H7 (cell line): ENCODE measurements around the gene BAZ2B. TPM values are rescaled to one million over a fixed set of nuclear protein-coding genes. Genes with fewer than 3 reads are reported as not detected.
"Not testable (repeated sequence)": the region's sequence is repeated elsewhere in the genome, so short reads cannot be mapped to it uniquely, and the experiment has no call there.

Source experiments
- DNase-seq: peaks from one replicate; pipeline ENCODE4 v3.0.0; 2012
- H3K27me3 ChIP-seq: 2 replicates; pipeline ENCODE4 v1.6.0; 2011; ENCODE audit warnings: mild to moderate bottlenecking, low read length; ENCODE audit not compliant: control insufficient read depth, insufficient read depth
- H3K36me3 ChIP-seq: replicated peaks from 2 replicates; pipeline ENCODE4 v1.5.1; 2011; ENCODE audit warnings: low read length; ENCODE audit not compliant: control insufficient read depth, insufficient read depth
- H3K4me3 ChIP-seq: 2 replicates; pipeline ENCODE4 v1.5.1; 2011; ENCODE audit warnings: low read depth, mild to moderate bottlenecking, control low read depth, low read length, moderate library complexity; ENCODE audit not compliant: insufficient read depth
- total RNA-seq: library from RNA; depleted of rRNA; stranded (reverse); fragments of >200 nt; shearing (Covaris generic); gene quantifications from 2 replicates; pipeline ENCODE4 v1.2.3, GENCODE V29; 2014

BAZ2B gene
- total RNA-seq, 1 experiment from 2014 or later, result 16.3 TPM

DNA sequence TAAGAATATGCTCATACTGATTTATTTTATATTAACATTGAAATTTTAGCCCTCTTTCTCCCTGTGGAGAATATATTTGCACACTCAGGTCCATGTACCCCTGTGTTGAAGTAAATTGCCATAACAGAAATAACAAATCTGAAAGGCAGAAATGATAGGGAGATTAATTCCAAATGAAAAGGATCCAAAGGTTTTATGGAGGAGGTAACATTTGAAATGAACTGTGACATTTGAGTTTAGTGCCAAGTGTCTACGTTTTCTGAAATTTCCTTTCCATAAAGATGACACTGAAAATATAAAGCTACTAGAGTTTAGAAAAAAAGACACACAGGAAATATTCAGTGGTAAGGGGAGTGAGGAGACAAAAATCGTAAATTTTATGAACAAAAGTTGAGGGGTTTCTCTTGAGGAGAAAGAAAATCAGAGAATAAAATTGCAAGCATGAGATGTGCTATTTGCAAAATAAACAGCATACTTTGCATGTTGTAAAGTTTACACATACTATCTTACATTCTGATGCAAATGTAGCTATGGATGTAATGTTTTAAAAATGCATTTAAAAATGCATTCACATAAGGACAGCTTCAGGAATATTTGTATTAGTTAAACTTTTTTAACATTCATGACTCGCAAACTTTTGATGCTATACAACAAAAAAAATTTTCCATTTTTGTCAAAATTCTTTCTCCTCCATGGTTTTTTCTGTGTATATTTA lies 69.5 kb downstream of the BAZ2B start:
- Histone ChIP-seq H3K4me3 (no peak overlapping the region), H3K36me3 (no peaks in the 10 kb centered on the region), H3K27me3 (no peaks in the 10 kb centered on the region)
- no peak for DNase-seq

- DNase-seq, result no peak
- no peaks in the 10 kb centered on the region for H3K36me3 ChIP-seq
- no peak overlapping the region for H3K4me3 ChIP-seq
- no peaks in the 10 kb centered on the region for H3K27me3 ChIP-seq
Observed at GRCh38 chr2:159546039-159546438, 70.3 kb downstream of the BAZ2B start.

DNA sequence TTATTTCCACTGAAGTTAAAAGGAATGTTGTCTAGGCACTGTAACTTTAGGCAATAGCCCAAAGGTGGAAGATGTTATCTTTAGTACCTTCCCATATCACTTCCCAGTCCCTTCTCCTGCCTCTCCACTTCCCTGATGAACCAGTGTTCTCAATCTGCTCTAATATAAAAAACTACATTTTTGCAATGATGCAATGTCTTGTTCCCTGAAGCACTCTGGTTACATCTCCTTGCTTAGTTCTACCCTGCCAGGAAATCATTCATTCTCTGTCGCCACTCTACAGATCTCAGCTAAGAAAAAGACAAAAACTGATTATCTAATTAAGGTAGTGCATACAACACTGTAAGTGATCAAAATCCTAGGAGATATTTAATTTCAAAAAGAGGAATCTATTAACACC lies 71.3 kb downstream of the BAZ2B start:
- Histone ChIP-seq H3K36me3 (no peaks in the 10 kb centered on the region), H3K27me3 (no peaks in the 10 kb centered on the region), H3K4me3 (no peak overlapping the region)
- no peak for DNase-seq

DNA sequence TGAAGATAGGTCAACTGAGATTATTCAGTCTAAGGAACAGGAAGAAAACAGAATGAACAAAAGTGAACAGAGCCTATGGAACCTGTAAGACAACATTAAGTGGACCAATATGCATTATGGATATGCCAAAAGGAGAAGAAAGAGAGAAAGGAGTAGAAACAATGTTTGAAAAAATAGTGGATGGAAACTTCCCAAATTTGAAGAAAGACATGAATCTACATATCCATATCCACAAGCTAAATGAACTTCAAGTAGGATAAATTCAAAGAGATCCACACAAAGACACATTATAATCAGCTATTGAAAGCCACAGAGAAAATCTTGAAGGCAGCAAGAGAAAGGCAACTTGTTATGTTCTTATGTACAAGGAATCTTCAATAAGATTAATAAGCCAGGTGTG lies 74.2 kb downstream of the BAZ2B start:
- no peak for DNase-seq
- Histone ChIP-seq H3K4me3 (no peak overlapping the region), H3K27me3 (no peaks in the 10 kb centered on the region), H3K36me3 (no peaks in the 10 kb centered on the region)

DNA sequence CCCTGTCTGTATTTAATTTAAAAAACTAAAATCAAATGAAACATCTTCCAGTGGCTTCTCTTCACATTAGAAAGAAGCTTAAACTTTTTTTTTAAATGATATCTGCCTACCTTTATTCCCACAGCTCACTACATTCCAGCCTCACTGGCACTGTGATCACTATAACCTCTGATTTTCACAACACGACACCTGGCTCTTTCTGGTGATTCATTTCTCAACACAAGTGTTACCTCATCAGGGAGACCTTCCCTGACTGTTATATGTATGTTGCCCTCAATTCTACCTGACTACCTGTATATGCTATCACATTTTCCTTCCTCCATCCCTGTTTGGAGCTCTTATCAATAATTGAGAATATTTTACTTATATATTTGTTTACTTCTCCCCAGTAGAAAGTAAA lies 76.6 kb downstream of the BAZ2B start:
- no peak for DNase-seq
- Histone ChIP-seq H3K27me3 (no peaks in the 10 kb centered on the region), H3K4me3 (no peak overlapping the region), H3K36me3 (no peaks in the 10 kb centered on the region)

GRCh38 chr2:159538801-159539200 lies 77.5 kb downstream of the BAZ2B start:
- H3K27me3 ChIP-seq, result no peaks in the 10 kb centered on the region
- H3K4me3 ChIP-seq, result no peak overlapping the region
- no peaks in the 10 kb centered on the region for H3K36me3 ChIP-seq
- DNase-seq, result no peak

- H3K36me3 ChIP-seq, result not testable (repeated sequence)
Observed at GRCh38 chr2:159535261-159535660, 81.1 kb downstream of the BAZ2B start.

DNA sequence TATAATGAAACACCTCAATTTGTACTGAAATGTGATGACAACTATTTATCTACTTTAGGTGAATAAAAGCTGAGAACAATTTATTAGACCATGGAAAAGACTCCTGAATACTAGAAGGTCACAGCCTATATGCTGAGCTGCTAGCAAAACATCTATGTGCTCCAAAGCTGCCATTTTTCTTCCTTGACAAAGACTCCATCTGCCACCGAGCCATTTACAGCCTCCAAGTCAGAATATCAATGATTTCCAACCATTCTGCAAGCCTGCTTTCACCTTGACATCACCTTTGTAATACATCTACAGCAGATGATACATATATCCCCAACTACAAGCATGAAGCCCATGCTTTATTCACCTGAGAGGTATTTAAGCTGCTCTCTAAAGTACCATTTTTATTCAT lies 84.9 kb downstream of the BAZ2B start:
- H3K36me3 ChIP-seq, result no peaks in the 10 kb centered on the region
- no peaks in the 10 kb centered on the region for H3K27me3 ChIP-seq
- H3K4me3 ChIP-seq, result no peak overlapping the region
- DNase-seq, result no peak

More at GRCh38 chr2:159535261-159535660, 81.1 kb downstream of the BAZ2B start:
- not testable (repeated sequence) for DNase-seq, H3K27me3 ChIP-seq, H3K4me3 ChIP-seq

DNA sequence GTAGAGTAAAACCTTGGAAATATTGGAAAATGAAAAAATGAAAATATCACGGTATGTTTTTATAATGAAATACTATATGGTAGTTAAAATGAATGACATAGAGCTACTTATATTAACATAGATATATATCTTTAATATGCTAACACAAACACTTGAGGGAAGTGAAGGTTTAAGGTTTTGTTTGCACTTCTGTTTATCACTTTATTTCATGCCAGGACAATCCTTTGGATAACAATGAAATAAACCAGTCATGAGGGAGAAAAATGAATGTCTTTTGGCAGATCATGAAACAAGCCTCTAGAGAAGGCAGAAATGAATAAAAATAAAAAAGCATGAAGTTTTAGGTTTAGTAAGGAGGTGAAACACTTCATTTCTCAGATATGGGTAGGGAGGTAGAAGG lies 89.9 kb downstream of the BAZ2B start:
- Histone ChIP-seq H3K4me3 (no peak overlapping the region), H3K27me3 (no peaks in the 10 kb centered on the region), H3K36me3 (no peaks in the 10 kb centered on the region)
- DNase-seq, result no peak

DNA sequence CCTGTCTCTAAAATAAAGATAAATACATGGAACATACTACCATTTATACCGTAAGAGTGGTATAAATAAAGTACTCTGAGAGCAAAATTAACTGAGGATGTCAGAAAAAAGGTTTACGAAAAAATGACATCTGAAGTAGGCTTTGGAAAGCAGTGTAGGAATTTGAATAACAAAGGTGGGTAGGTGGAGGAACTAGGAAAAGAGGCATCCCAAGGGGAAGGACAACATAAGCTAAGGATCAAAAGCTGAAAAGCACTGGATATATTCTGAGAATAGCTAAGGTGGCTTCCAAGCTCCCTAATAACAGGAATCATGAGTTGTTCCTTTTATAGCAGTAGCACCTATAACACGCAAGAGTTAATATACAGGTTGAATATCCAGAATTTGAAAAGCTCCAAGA lies 91.3 kb downstream of the BAZ2B start:
- no peaks in the 10 kb centered on the region for H3K36me3 ChIP-seq
- no peaks in the 10 kb centered on the region for H3K27me3 ChIP-seq
- DNase-seq, result no peak
- no peak overlapping the region for H3K4me3 ChIP-seq

DNA sequence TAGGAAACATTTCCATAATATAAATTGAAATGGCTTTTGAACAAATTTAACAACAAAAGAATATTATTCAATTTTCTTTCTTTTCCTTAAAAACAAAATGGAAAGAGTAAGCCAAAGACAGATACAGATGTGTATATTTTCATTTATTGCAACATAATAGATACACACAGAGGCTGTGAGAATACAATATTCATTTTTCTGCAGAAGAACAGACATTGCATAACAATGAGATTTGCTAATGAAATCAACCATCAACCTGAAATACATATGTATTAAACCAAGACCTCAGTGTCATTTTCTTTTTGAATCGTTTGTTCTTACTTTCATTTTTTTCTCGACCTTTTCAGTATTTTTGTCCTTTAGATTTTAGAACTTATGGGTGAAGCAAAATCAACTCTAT lies 95.1 kb downstream of the BAZ2B start:
- DNase-seq, result no peak
- Histone ChIP-seq H3K27me3 (no peaks in the 10 kb centered on the region), H3K4me3 (no peak overlapping the region), H3K36me3 (no peaks in the 10 kb centered on the region)

- Histone ChIP-seq H3K36me3 (no peaks in the 10 kb centered on the region), H3K27me3 (no peaks in the 10 kb centered on the region), H3K4me3 (no peak overlapping the region)
- DNase-seq, result no peak
Observed at GRCh38 chr2:159518321-159519005, 97.9 kb downstream of the BAZ2B start.

DNA sequence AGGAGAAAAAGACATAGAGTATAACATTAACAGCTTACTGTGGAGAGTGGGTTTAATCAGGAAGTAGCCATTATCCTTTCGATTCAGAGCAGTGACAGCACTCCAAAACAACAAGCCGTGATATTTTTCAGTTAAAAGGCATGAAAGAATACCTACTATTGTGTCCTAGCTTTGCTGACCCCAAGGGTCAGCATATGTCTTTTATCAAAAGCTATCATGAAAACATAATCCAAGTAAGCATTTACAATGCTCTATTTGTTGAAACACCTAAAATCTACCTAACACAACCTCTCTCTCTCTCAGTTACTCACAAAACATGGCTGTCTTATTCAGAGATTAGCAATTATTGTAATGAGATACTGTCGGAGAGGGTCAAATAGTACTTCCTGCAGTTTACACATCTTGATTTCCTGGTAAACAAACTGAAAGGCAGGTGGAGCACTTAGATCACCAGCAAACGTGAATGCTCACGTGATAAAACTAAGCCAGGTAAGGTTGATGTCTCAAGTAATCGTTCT lies 100.0 kb downstream of the BAZ2B start:
- no peak overlapping the region; the same call in 1 of the 2 replicates for H3K4me3 ChIP-seq
- peak; percentile 19 for DNase-seq
- no peaks in the 10 kb centered on the region for H3K27me3 ChIP-seq
- H3K36me3 ChIP-seq, result no peaks in the 10 kb centered on the region

DNA sequence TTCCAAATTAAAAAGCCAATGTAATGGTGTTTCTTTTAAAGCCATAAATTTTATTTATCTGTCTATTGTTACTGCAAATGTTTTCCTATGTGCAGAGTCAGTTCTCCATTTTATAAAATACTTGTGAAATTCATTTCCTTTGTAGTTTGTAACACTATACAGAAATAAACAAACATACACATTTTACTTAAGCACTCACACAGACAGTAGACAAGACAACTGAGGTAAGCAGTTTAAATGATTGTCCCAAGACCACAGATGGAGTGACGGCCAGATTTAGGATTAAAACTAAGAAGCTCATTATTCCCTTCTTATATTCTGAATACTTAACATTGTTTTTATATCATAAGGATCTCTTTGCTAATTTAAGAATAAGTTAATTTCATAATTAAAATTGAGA lies 100.9 kb downstream of the BAZ2B start:
- no peaks in the 10 kb centered on the region for H3K27me3 ChIP-seq
- H3K4me3 ChIP-seq, result no peak overlapping the region
- no peak for DNase-seq
- no peaks in the 10 kb centered on the region for H3K36me3 ChIP-seq

DNA sequence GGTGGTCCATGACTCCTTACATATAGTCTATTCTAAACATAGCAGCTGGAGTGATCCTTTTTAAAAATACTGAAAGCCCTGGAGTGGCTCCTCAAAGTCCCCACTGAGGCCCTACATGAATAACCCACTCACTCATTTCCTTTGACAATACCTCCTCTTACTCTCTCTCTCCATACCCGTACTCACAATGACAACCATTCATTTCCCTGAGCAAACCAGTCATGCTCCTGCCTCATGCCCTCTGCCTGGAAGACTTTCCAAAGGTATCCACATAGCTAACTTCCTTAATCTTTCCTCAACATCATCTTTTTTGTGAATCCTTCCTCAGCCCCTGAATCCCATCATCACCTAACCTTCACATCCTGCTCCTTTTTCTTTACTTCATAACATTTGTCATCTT lies 102.6 kb downstream of the BAZ2B start:
- Histone ChIP-seq H3K4me3 (no peak overlapping the region), H3K27me3 (no peaks in the 10 kb centered on the region), H3K36me3 (no peaks in the 10 kb centered on the region)
- DNase-seq, result no peak
